NB4 (cell line): ENCODE results near the gene ATG5.

Experiments used
- DNase-seq: peaks from one replicate; pipeline ENCODE4 v3.0.0; 2010; ENCODE audit warnings: low read depth
- H3K4me3 ChIP-seq: one replicate; pipeline ENCODE4 v1.5.1; 2011; ENCODE audit warnings: mild to moderate bottlenecking, low read depth, low read length, moderate library complexity
- MYC ChIP-seq: IDR thresholded peaks from 2 replicates; pipeline ENCODE4 v1.6.1; 2011; ENCODE audit warnings: low read depth, low read length
- POLR2A ChIP-seq: IDR thresholded peaks from 2 replicates; pipeline ENCODE4 v1.6.1; 2011; ENCODE audit warnings: mild to moderate bottlenecking; ENCODE audit not compliant: insufficient read length; ENCODE audit errors: extremely low read depth
- TF ChIP-seq, protein P1 (sequence below): IDR thresholded peaks from 2 replicates; pipeline ENCODE4 v1.6.1; 2011; ENCODE audit warnings: low read depth, low read length
- TF ChIP-seq, protein P2 (sequence below): IDR thresholded peaks from one replicate; pipeline ENCODE4 v1.5.1; 2012; ENCODE audit warnings: low read depth, low read length

ATG5 gene

DNA sequence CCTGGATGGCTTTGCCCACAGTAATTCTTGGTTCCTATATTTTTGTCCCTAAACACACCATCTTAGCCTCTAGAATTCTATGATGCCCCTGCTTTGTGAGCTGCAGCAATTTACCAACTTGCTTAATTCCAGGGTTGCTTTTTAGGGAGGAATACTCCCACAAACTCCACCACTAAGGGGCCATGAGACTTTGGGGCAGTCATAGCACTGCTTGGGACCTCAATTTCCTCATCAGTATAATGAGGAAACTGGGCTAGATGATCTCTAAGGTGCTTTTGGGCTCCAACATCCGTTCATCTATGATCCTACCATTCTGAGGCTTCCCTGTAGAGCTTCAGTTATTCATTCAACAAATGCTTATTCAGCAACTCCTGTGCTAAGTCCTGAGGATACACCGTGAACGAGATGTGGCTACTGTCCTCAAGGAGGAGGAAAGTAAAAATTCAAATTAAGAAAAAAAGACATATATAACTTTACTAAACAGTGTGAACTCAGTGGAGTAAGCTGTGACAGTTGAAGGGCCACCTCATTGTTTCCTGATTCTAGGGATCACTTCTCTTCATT is 164.2 kb downstream of the ATG5 start:
- no peak for DNase-seq
- H3K4me3 ChIP-seq = no peak overlapping the region
- TF ChIP-seq MYC (no peak), POLR2A (no peak)
- TF ChIP-seq, protein P1, sequence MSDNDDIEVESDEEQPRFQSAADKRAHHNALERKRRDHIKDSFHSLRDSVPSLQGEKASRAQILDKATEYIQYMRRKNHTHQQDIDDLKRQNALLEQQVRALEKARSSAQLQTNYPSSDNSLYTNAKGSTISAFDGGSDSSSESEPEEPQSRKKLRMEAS = no peak
- TF ChIP-seq, protein P2, sequence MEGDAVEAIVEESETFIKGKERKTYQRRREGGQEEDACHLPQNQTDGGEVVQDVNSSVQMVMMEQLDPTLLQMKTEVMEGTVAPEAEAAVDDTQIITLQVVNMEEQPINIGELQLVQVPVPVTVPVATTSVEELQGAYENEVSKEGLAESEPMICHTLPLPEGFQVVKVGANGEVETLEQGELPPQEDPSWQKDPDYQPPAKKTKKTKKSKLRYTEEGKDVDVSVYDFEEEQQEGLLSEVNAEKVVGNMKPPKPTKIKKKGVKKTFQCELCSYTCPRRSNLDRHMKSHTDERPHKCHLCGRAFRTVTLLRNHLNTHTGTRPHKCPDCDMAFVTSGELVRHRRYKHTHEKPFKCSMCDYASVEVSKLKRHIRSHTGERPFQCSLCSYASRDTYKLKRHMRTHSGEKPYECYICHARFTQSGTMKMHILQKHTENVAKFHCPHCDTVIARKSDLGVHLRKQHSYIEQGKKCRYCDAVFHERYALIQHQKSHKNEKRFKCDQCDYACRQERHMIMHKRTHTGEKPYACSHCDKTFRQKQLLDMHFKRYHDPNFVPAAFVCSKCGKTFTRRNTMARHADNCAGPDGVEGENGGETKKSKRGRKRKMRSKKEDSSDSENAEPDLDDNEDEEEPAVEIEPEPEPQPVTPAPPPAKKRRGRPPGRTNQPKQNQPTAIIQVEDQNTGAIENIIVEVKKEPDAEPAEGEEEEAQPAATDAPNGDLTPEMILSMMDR = no peak

DNA sequence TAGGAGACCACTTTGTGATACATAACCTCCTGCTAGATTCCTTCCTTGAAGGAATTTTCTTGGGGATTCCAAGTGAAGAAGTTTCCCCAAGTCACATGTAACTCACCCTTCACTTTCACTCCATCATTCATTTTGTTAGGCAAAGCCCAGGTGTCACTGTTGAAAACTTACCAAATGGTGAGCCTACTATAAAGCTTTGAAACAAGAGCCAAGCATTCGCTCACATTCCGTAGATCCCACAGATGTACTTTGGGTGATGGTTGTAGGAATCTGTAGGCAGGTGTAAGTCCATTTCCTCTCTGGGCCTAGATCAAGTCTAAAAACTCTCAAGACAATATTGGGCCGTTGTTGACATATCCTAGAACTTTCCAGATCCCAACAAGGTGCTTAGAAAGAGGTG is 165.4 kb downstream of the ATG5 start:
- DNase-seq = no peak
- TF ChIP-seq POLR2A (no peak), MYC (no peak)
- TF ChIP-seq, protein P2 = no peak
- TF ChIP-seq, protein P1 = no peak

DNA sequence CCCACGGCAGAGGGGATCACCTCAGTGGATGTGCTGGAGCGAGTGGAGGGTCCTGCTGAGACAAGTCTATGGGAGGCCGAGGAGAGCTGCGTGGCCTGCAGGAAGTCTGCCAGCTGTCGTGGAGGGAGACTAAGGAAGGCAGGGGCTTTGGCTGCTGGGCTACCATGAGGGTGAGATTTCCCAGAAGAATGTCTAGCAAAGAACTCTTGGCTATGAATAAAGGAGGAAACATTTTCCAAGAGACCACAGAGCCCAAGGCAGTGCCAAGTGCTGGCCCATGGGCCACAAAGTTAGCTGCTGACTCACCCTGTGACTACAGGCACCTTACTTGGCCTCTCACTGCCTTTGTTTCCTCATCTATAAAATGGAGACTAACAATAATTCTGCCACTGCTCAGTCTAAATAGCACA is 166.0 kb downstream of the ATG5 start:
- no peak for DNase-seq
- H3K4me3 ChIP-seq = no peak overlapping the region
- TF ChIP-seq, protein P2 = no peak
- no peak for TF ChIP-seq POLR2A
- TF ChIP-seq MYC = no peak
- TF ChIP-seq, protein P1 = no peak

More for the DNA sequence above, 165.4 kb downstream of the ATG5 start:
- H3K4me3 ChIP-seq = no peak overlapping the region

DNA sequence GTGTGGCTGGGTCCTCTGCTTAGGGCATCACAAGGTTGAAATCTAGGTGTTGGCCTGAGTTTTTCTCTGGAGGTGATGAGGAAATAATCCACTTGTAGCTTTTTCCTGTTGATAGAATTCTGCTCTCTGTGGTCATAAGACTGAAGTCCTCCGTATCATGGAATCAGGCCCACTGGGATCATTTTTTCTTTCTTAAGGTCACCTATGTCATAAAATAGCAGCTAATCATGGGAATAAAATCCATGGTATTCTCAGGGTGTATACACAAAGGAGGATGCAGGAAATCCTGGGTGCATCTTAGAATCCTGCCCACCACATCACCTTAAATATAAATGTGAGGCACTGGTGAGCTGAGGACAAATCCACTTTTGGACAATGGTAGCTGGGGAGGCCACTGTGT is 166.7 kb downstream of the ATG5 start:
- TF ChIP-seq, protein P2 = no peak
- TF ChIP-seq POLR2A (no peak), MYC (no peak)
- TF ChIP-seq, protein P1 = no peak
- no peak overlapping the region for H3K4me3 ChIP-seq
- DNase-seq = no peak

DNA sequence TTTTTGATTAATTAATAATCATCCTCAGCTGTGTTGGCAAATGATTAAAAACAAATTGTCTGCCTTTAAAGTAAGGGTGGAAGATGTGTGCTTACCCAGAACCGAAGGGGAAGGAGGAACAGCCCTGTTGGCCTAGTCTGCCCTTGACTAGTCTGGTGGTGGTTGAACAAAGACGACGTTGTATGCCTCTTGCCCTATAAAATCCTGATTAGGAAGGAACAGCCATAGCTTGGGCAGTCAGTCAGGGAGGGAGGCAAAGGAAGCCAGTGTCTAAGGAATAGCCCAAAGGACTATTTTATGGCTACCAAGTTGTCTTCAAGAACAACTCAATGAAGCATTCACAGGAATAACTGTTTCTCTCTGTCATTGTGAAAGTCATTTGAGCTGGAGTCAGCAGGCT is 168.7 kb downstream of the ATG5 start:
- no peak overlapping the region for H3K4me3 ChIP-seq
- TF ChIP-seq, protein P2 = no peak
- no peak for DNase-seq

DNA sequence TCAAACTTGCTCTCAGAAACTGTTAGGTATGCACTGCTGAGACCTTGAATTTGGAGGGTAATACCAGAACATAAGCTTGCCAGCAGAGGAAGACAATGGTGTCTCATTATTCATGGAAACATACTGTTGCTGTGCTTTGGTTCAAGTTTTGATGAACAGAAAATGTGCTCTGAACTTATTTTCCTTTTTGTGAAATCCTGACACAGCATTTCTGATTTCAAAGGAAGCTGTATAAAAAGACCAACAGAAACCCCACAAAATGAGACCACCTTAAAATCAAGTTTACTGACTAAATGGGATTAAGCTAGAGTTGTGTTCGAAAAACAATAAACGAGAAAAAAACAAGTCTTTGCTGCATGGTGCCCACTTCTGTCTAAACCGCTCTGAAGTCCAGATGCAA is 169.1 kb downstream of the ATG5 start:
- DNase-seq = no peak
- no peak overlapping the region for H3K4me3 ChIP-seq
- TF ChIP-seq POLR2A (no peak), MYC (no peak)
- TF ChIP-seq, protein P2 = no peak
- TF ChIP-seq, protein P1 = no peak
